ENCODE measurements around the gene SPATA7.

SPATA7 gene

GRCh38 chr14:88417594-88417993, 32.1 kb downstream of the SPATA7 start:
- no peak overlapping the region for H3K4me3 ChIP-seq (ENCODE audit: low read depth, low read length)

GRCh38 chr14:88420187-88420586, 34.7 kb downstream of the SPATA7 start:
- no peak overlapping the region for H3K4me3 ChIP-seq (ENCODE audit: low read depth, low read length)

GRCh38 chr14:88421286-88421685, 35.8 kb downstream of the SPATA7 start:
- H3K4me3 ChIP-seq (ENCODE audit: low read depth, low read length) = no peak overlapping the region

GRCh38 chr14:88422047-88422446, 36.6 kb downstream of the SPATA7 start:
- no peak overlapping the region for H3K4me3 ChIP-seq (ENCODE audit: low read depth, low read length)

GRCh38 chr14:88422919-88423650, 37.6 kb downstream of the SPATA7 start:
- no peak overlapping the region for H3K4me3 ChIP-seq (ENCODE audit: low read depth, low read length)

GRCh38 chr14:88424573-88424972, 39.1 kb downstream of the SPATA7 start:
- H3K4me3 ChIP-seq (ENCODE audit: low read depth, low read length) = no peak overlapping the region

GRCh38 chr14:88426271-88426670, 40.8 kb downstream of the SPATA7 start:
- H3K4me3 ChIP-seq (ENCODE audit: low read depth, low read length) = no peak overlapping the region

GRCh38 chr14:88430976-88431375, 45.5 kb downstream of the SPATA7 start:
- H3K4me3 ChIP-seq (ENCODE audit: low read depth, low read length) = no peak overlapping the region

GRCh38 chr14:88437658-88438057, 52.2 kb downstream of the SPATA7 start:
- no peak overlapping the region for H3K4me3 ChIP-seq (ENCODE audit: low read depth, low read length)

GRCh38 chr14:88439088-88439487, 53.6 kb downstream of the SPATA7 start:
- H3K4me3 ChIP-seq (ENCODE audit: low read depth, low read length) = no peak overlapping the region

GRCh38 chr14:88452231-88452630, 66.8 kb downstream of the SPATA7 start:
- no peak overlapping the region for H3K4me3 ChIP-seq (ENCODE audit: low read depth, low read length)

- H3K4me3 ChIP-seq (ENCODE audit: low read depth, low read length) = no peak overlapping the region
Observed at GRCh38 chr14:88454886-88455285, 69.4 kb downstream of the SPATA7 start.

- H3K4me3 ChIP-seq (ENCODE audit: low read depth, low read length) = no peak overlapping the region
Observed at GRCh38 chr14:88463318-88463717, 77.9 kb downstream of the SPATA7 start.

- H3K4me3 ChIP-seq (ENCODE audit: low read depth, low read length) = no peak overlapping the region
Observed at GRCh38 chr14:88468406-88468805, 82.9 kb downstream of the SPATA7 start.

- H3K4me3 ChIP-seq (ENCODE audit: low read depth, low read length) = no peak overlapping the region
Observed at GRCh38 chr14:88470542-88471440, 85.3 kb downstream of the SPATA7 start.

GRCh38 chr14:88473791-88474190, 88.3 kb downstream of the SPATA7 start:
- no peak overlapping the region for H3K4me3 ChIP-seq (ENCODE audit: low read depth, low read length)

GRCh38 chr14:88476214-88476774, 90.8 kb downstream of the SPATA7 start:
- no peak overlapping the region for H3K4me3 ChIP-seq (ENCODE audit: low read depth, low read length)

- H3K4me3 ChIP-seq (ENCODE audit: low read depth, low read length) = no peak overlapping the region
Observed at GRCh38 chr14:88476825-88477224, 91.4 kb downstream of the SPATA7 start.

- no peak overlapping the region for H3K4me3 ChIP-seq (ENCODE audit: low read depth, low read length)
Observed at GRCh38 chr14:88477513-88478250, 92.2 kb downstream of the SPATA7 start.

GRCh38 chr14:88478931-88479330, 93.5 kb downstream of the SPATA7 start:
- no peak overlapping the region for H3K4me3 ChIP-seq (ENCODE audit: low read depth, low read length)

- H3K4me3 ChIP-seq (ENCODE audit: low read depth, low read length) = no peak overlapping the region
Observed at GRCh38 chr14:88479574-88479987, 94.1 kb downstream of the SPATA7 start.

All from iPS-11a (cell line).